ENCODE results near the gene SNAPIN. TPM values are rescaled to one million over a fixed set of nuclear protein-coding genes. Genes with fewer than 3 reads are reported as not detected.
A peak's percentile ranks its signal among the peaks of the same experiment; 100 is the strongest.

Gene SNAPIN
- total and polyA plus RNA-seq, 9 of the 15 experiments (the other 6 are each of a cell fraction or from before 2014, with no cell fraction given), result 11.2 to 43.9 (median 32.3) TPM

DNA sequence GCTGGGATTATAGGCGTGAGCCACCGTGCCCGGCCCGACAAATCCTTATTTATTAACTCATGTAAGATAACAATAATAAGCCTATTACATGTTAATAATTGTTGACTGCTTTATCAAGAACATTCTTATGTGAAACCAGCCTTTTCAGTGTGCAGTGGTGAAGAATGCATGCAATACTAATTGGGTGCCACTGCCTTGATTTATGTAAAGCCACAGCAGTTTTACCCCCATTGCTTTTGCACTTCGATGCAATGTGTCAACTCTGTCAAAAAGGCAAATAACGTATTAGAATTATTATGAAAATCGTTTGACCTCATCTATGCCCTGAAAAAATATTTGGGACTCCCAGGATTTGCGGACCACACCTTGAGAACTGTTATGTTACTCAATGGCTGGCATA, 38.2 kb downstream of the SNAPIN start:
- FAIRE-seq (no peak), ATAC-seq (no peak), DNase-seq (ENCODE audit: extremely low read depth in 1 of 4, low spot score in 3 of 4) (no peak)
- Histone ChIP-seq H3K4me1 (replicated peaks in 1 of 2; ENCODE audit: control insufficient read depth in 2 of 2, insufficient read depth in 2 of 2, low read length in 2 of 2) (peaks cover 19 to 28% of the 10 kb centered on the region in 2 experiments), H3K79me2 (ENCODE audit: control insufficient read depth, insufficient read depth, low read length) (no peaks in the 10 kb centered on the region), H2AFZ (ENCODE audit: low read depth, low read length) (peak overlapping the region; percentile 99), H3K36me3 (ENCODE audit: control insufficient read depth, insufficient read depth, low read length) (no peaks in the 10 kb centered on the region), H3K27ac (ENCODE audit: extremely low read depth, low read depth, low read length) (peak overlapping the region; percentile 87; the same call in 2 of the 3 replicates), H3K27me3 (ENCODE audit: control insufficient read depth in 2 of 2, insufficient read depth in 2 of 2, low read length in 2 of 2) (no peaks in the 10 kb centered on the region), H4K20me1 (replicated peaks; ENCODE audit: control insufficient read depth, insufficient read depth, low read length) (no peaks in the 10 kb centered on the region), H3K9ac (ENCODE audit: insufficient read depth in 1 of 2, low read depth in 2 of 2, low read length in 2 of 2) (peak overlapping the region in 1 of 2 experiments; percentile 61; a peak in 1 of 4 replicates), H3K4me3 (no peak overlapping the region), H3K9me1 (ENCODE audit: control insufficient read depth, insufficient read depth, low read length) (peaks cover 6% of the 10 kb centered on the region), H3K4me2 (ENCODE audit: insufficient read depth, low read length) (no peak overlapping the region), H3K9me3 (replicated peaks; ENCODE audit: control insufficient read depth, insufficient read depth, low read depth, low read length) (no peaks in the 10 kb centered on the region)
- WGBS (ENCODE audit: insufficient coverage, low coverage, missing lambda C conversion rate), result 90% methylated on average over 8 of the region's 8 CpGs
- no peak for TF ChIP-seq ELF4 (CRISPR knock-in tag; IDR thresholded peaks at IDR 0.05)
- TF ChIP-seq TGIF2 (CRISPR knock-in tag; IDR thresholded peaks at IDR 0.05), result no peak
- no peak for TF ChIP-seq CHD2 (IDR thresholded peaks at IDR 0.05; ENCODE audit: low read depth, low read length)
- TF ChIP-seq NFE2 (IDR thresholded peaks at IDR 0.05; ENCODE audit: low read depth), result no peak
- TF ChIP-seq ILF3 (IDR thresholded peaks at IDR 0.05; ENCODE audit: borderline replicate concordance), result no peak
- BruUV-seq (replicated peaks), result no TSS peak
- intact Hi-C loops (cut with micrococcal nuclease), result no loop called here
- POLR2A ChIA-PET, result interaction anchor here (0.7 to 1.6 kb wide), 3 partner anchors 10 to 47 kb away, joined by 3 to 6 read pairs (median 3); no protein-coding TSS in a partner anchor
- in situ Hi-C loops (cut with MboI), result loop anchor here (5.0 kb wide), 1 partner anchor 51 kb away; no protein-coding TSS in a partner anchor
- CTCF ChIA-PET (ENCODE audit: low intra/inter-chr PET ratio), result no interaction called here

Data from K562 (cell line).